T-helper 2 cell treated with Interferon-gamma antibody and Interleukin-4, amounts not matched to agents 5 μg/mL and 100 μg/mL, for 36 hours (primary cell): Measurements from ENCODE around the gene AQP5.

ENCODE experiments used
- DNase-seq: peaks from one replicate; pipeline ENCODE4 v3.0.0; 2021; ENCODE audit warnings: low spot score
- H3K27ac Mint-ChIP-seq: one replicate; pipeline ENCODE4 v1.8.0; 2021; ENCODE audit warnings: mild to moderate bottlenecking, mixed read lengths
- H3K27me3 Mint-ChIP-seq: one replicate; pipeline ENCODE4 v1.8.0; 2021; ENCODE audit warnings: low read depth, mixed read lengths
- H3K36me3 Mint-ChIP-seq: one replicate; pipeline ENCODE4 v1.8.0; 2021; ENCODE audit warnings: low read depth, mixed read lengths
- H3K4me1 Mint-ChIP-seq: one replicate; pipeline ENCODE4 v1.8.0; 2021; ENCODE audit warnings: low read depth, mixed read lengths
- H3K4me3 Mint-ChIP-seq: one replicate; pipeline ENCODE4 v1.8.0; 2022; ENCODE audit warnings: mild to moderate bottlenecking, moderate library complexity, mixed read lengths
- H3K9me3 Mint-ChIP-seq: one replicate; pipeline ENCODE4 v1.8.0; 2021; ENCODE audit warnings: mixed read lengths

The AQP5 gene

GRCh38 chr12:49924628-49925246 lies 36.9 kb upstream of the AQP5 start:
- Mint-ChIP-seq H3K27me3 (peaks cover 8% of the 10 kb centered on the region), H3K4me1 (no peaks in the 10 kb centered on the region), H3K36me3 (no peaks in the 10 kb centered on the region), H3K4me3 (no peak overlapping the region), H3K27ac (no peak overlapping the region), H3K9me3 (no peaks in the 10 kb centered on the region)
- DNase-seq: no peak

GRCh38 chr12:49925433-49926204 lies 36.1 kb upstream of the AQP5 start:
- no peak for DNase-seq
- H3K27me3 Mint-ChIP-seq: peaks cover 11% of the 10 kb centered on the region
- H3K4me3 Mint-ChIP-seq: no peak overlapping the region
- H3K36me3 Mint-ChIP-seq: no peaks in the 10 kb centered on the region
- no peak overlapping the region for H3K27ac Mint-ChIP-seq
- no peaks in the 10 kb centered on the region for H3K4me1 Mint-ChIP-seq
- no peaks in the 10 kb centered on the region for H3K9me3 Mint-ChIP-seq

- Mint-ChIP-seq H3K36me3 (no peaks in the 10 kb centered on the region), H3K9me3 (no peaks in the 10 kb centered on the region), H3K27ac (no peak overlapping the region), H3K4me1 (no peaks in the 10 kb centered on the region), H3K4me3 (no peak overlapping the region), H3K27me3 (peaks cover 6% of the 10 kb centered on the region)
- no peak for DNase-seq
Observed at GRCh38 chr12:49928471-49928870, 33.2 kb upstream of the AQP5 start.

- no peaks in the 10 kb centered on the region for H3K36me3 Mint-ChIP-seq
- H3K4me1 Mint-ChIP-seq: no peaks in the 10 kb centered on the region
Observed at GRCh38 chr12:49929581-49929980, 32.1 kb upstream of the AQP5 start.

GRCh38 chr12:49930515-49931288 lies 31.0 kb upstream of the AQP5 start:
- Mint-ChIP-seq H3K36me3 (no peaks in the 10 kb centered on the region), H3K27me3 (peaks cover 8% of the 10 kb centered on the region), H3K9me3 (no peaks in the 10 kb centered on the region), H3K4me1 (no peaks in the 10 kb centered on the region), H3K27ac (no peak overlapping the region), H3K4me3 (no peak overlapping the region)
- no peak for DNase-seq

More at GRCh38 chr12:49929581-49929980, 32.1 kb upstream of the AQP5 start:
- Mint-ChIP-seq H3K27ac (no peak overlapping the region), H3K9me3 (no peaks in the 10 kb centered on the region), H3K27me3 (peaks cover 6% of the 10 kb centered on the region), H3K4me3 (no peak overlapping the region)
- DNase-seq: no peak

GRCh38 chr12:49932023-49932422 lies 29.6 kb upstream of the AQP5 start:
- no peak overlapping the region for H3K27ac Mint-ChIP-seq
- no peaks in the 10 kb centered on the region for H3K9me3 Mint-ChIP-seq
- no peaks in the 10 kb centered on the region for H3K36me3 Mint-ChIP-seq
- DNase-seq: no peak
- no peak overlapping the region for H3K4me3 Mint-ChIP-seq
- H3K27me3 Mint-ChIP-seq: peaks cover 9% of the 10 kb centered on the region
- H3K4me1 Mint-ChIP-seq: no peaks in the 10 kb centered on the region

GRCh38 chr12:49932533-49933130 lies 29.0 kb upstream of the AQP5 start:
- no peaks in the 10 kb centered on the region for H3K9me3 Mint-ChIP-seq
- H3K4me3 Mint-ChIP-seq: no peak overlapping the region
- H3K27ac Mint-ChIP-seq: no peak overlapping the region
- peaks cover 9% of the 10 kb centered on the region for H3K27me3 Mint-ChIP-seq
- no peak for DNase-seq
- no peaks in the 10 kb centered on the region for H3K36me3 Mint-ChIP-seq
- no peaks in the 10 kb centered on the region for H3K4me1 Mint-ChIP-seq

GRCh38 chr12:49933796-49934195 lies 27.9 kb upstream of the AQP5 start:
- Mint-ChIP-seq H3K27ac (no peak overlapping the region), H3K36me3 (no peaks in the 10 kb centered on the region), H3K9me3 (no peaks in the 10 kb centered on the region), H3K4me3 (no peak overlapping the region), H3K4me1 (no peaks in the 10 kb centered on the region), H3K27me3 (peaks cover 7% of the 10 kb centered on the region)
- DNase-seq: no peak

- Mint-ChIP-seq H3K4me3 (no peak overlapping the region), H3K9me3 (no peaks in the 10 kb centered on the region), H3K36me3 (no peaks in the 10 kb centered on the region), H3K27ac (no peak overlapping the region), H3K27me3 (peaks cover 7% of the 10 kb centered on the region), H3K4me1 (no peaks in the 10 kb centered on the region)
- no peak for DNase-seq
Observed at GRCh38 chr12:49934505-49934904, 27.2 kb upstream of the AQP5 start.

GRCh38 chr12:49936925-49937324 lies 24.7 kb upstream of the AQP5 start:
- Mint-ChIP-seq H3K36me3 (no peaks in the 10 kb centered on the region), H3K27ac (no peak overlapping the region), H3K9me3 (no peaks in the 10 kb centered on the region), H3K4me3 (no peak overlapping the region), H3K4me1 (no peaks in the 10 kb centered on the region), H3K27me3 (peaks cover 3% of the 10 kb centered on the region)
- no peak for DNase-seq

GRCh38 chr12:49937639-49938300 lies 23.9 kb upstream of the AQP5 start:
- Mint-ChIP-seq H3K4me1 (peaks cover 4% of the 10 kb centered on the region), H3K4me3 (no peak overlapping the region), H3K27ac (no peak overlapping the region), H3K36me3 (no peaks in the 10 kb centered on the region), H3K27me3 (peaks cover 3% of the 10 kb centered on the region), H3K9me3 (no peaks in the 10 kb centered on the region)
- DNase-seq: no peak

GRCh38 chr12:49939307-49939706 lies 22.4 kb upstream of the AQP5 start:
- no peak overlapping the region for H3K27ac Mint-ChIP-seq

GRCh38 chr12:49939707-49940106 lies 22.0 kb upstream of the AQP5 start:
- no peaks in the 10 kb centered on the region for H3K9me3 Mint-ChIP-seq
- no peak for DNase-seq
- H3K4me1 Mint-ChIP-seq: peaks cover 11% of the 10 kb centered on the region
- peaks cover 3% of the 10 kb centered on the region for H3K27me3 Mint-ChIP-seq
- H3K27ac Mint-ChIP-seq: no peak overlapping the region
- H3K4me3 Mint-ChIP-seq: no peak overlapping the region
- no peaks in the 10 kb centered on the region for H3K36me3 Mint-ChIP-seq

More at GRCh38 chr12:49939307-49939706, 22.4 kb upstream of the AQP5 start:
- Mint-ChIP-seq H3K36me3 (no peaks in the 10 kb centered on the region), H3K4me3 (no peak overlapping the region), H3K27me3 (peaks cover 3% of the 10 kb centered on the region), H3K4me1 (peaks cover 8% of the 10 kb centered on the region), H3K9me3 (no peaks in the 10 kb centered on the region)
- DNase-seq: no peak
